HG02870 (cell line): ENCODE measurements around the gene FGD2.
A peak's percentile ranks its signal among the peaks of the same experiment; 100 is the strongest.

Experiments
- ATAC-seq: cut with Tn5 transposase; IDR thresholded peaks from one replicate; pipeline ENCODE4 v1.9.1; 2021; ENCODE audit warnings: mild to moderate bottlenecking, moderate library complexity; ENCODE audit not compliant: unreplicated experiment

FGD2 gene

DNA sequence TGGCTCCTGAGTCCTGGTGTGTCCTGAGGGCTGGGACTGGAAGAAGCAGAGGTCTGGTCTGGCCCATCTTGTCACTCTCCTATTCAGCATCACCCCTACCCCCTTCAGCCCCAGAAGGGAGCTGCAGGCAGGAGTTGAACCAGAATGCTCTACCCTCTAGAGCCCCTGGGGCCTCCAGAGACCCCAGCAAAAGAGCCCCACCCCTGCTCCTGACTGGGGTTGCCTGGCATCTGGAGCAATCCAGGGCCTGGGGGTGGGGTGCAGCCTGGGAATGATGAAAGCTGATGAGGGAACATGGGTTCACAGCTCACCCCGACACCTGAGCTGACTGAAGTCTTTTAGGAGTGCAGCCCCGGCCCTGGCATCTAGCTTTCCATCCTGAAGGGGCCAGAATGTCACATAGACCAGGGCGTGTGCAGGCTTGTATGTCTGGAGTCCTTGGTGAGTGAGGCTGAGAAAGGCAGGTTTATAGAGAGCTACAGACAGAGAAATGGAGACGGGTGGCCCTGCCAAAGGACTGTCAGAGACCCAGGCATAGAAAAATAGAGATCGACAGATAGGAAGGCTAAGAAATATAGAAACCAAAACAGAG is 12.2 kb downstream of the FGD2 start:
- no peak for ATAC-seq

GRCh38 chr6:37018198-37019064 is 13.0 kb downstream of the FGD2 start:
- peak; percentile 89 for ATAC-seq

DNA sequence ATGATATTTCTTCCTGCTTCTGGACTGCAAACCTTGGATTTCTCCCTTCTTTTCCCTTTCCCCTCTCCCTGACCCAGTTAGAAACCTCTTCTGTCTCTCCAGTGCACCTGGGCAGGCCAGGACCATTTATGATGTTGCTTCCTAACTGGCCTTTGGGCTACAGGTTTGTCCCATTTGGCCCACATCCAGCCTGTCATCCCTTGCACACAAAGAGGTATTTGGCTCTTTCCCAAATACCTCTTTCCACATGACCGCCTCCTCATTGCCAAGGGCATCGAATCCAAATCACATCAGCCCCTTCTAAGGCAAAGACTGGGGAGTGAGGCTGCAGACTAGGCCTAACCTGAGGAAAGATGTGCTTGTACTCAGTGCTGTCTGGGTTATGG is 13.6 kb downstream of the FGD2 start:
- ATAC-seq = no peak

GRCh38 chr6:37020381-37020780 is 14.9 kb downstream of the FGD2 start:
- ATAC-seq = no peak

DNA sequence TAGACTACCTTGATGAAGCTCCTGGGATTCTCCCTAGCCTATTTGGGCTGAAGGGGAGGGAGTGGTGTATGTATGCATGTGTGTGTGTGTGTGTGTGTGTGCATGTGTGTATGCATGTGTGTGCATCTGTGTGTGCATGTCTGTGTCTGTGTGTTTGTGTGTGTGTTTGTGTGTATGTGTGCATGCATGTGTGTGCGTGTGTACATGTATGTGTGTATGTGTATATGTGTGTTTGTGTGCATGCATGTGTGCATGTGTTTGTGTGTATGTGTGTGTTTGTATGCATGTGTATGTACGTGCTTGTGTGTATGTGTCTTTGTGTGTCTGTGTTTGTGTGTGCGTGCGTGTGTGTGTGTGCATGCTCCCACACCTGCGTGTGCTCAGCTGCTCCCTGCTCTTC is 15.4 kb downstream of the FGD2 start:
- no peak for ATAC-seq

GRCh38 chr6:37021356-37022129 is 16.1 kb downstream of the FGD2 start:
- no peak for ATAC-seq

- ATAC-seq = no peak
Observed at GRCh38 chr6:37022135-37022863, 16.8 kb downstream of the FGD2 start.

GRCh38 chr6:37024656-37025337 is 19.3 kb downstream of the FGD2 start:
- ATAC-seq = no peak

GRCh38 chr6:37025621-37026466 is 20.4 kb downstream of the FGD2 start:
- ATAC-seq = no peak

- ATAC-seq = no peak
Observed at GRCh38 chr6:37027036-37027720, 21.7 kb downstream of the FGD2 start.

- ATAC-seq = no peak
Observed at GRCh38 chr6:37027811-37028469, 22.5 kb downstream of the FGD2 start.

- ATAC-seq = no peak
Observed at GRCh38 chr6:37029249-37029971, 24.0 kb downstream of the FGD2 start.

DNA sequence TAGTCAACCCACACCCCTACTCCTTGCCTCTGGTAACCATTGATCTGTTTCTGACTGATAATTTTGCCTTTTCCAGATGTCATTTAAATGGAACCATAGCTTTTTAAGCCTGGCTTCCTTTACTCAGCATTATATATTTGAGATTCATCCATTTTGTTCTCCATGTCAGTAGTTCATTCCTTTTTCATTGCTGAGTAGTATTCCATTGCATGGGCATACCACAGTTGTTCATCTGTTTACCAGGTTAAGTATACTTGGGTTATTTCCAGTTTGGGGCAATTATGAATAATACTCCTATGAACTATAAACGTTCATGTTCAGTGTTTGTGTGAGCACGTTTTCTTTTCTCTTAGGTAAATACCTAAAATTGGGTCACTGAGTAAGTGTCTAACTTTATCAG is 25.1 kb downstream of the FGD2 start:
- no peak for ATAC-seq

DNA sequence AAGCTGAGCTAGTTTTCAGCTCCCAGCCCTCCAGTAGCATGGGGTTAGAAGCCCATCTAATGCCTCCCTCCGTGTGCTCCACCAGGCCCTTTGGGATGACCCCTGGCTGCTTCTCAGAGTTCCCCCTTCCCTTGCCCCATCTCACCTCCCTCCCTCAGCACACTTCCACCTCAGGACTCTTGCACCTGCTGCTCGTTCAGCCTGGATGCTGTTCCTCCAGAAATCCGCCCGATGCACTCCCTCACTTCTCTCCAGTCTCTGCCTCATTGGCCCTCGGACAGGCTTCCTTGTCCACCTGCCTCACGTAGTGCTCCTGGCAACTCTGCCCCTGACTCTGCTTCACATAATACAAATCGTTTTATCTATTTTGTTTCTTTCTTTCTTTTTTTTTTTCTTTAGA is 26.8 kb downstream of the FGD2 start:
- ATAC-seq = no peak

DNA sequence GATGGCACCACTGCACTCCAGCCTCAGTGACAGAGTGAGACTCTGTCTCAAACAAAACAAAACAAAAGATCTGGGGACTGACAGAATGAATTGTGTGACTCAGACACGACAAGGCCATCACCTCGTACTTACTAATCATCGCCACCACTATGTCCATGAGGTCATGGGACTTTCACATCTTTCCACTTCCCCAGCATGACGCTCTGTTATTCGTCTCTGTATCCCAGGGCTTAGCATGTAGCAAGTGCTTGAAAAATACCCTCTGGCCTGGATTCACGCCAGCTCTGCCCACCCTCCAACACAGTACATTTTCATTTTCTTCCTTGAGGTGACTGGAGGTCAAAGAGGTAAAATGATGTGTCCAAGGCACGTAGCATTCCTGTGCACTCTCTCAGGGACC is 27.8 kb downstream of the FGD2 start:
- no peak for ATAC-seq

DNA sequence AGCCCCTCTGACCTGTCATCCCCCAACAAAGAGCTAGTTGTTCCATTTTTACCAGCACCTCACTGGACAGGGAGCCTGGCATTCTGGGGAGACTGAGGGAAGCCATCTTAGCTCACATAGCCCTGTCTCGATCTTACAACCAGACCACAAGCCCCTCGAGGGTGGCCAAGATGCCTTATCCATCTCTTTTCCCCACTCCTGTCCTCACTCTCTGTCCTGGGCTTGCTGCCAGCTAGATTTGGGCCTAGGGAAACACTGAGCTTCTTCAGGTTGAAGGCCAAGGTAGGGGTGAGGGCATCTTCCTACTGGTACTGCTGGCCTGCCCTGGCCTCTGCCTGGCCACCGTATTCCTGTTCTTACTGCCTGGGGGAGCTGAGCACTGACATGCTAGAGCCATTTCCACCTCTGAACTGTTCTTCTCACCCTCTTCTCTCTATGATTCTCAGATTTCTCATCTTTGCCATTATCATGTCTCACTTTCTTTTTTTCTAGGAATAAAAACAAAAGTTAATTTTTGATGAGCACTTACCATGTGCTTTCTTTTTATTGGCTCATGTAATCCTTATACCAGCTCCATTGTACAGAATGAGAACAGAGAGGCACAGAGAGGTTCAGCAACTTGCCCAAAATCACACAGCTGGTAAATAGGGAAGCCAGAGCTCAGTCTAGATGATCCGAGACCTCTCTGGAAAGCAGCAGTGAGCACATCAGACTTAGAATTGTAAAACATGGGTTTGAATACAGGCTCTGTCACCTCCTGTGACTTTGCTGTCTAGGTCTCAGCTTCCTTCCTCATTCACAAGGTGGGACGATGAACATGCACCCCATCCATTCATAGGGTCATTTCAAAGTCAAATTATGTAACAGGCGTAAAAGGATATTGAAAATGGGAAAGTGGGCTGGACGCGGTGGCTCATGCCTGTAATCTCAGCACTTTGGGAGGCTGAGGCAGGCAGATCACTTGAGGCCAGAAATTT is 28.7 kb downstream of the FGD2 start:
- ATAC-seq = no peak

- no peak for ATAC-seq
Observed at GRCh38 chr6:37036146-37036545, 30.7 kb downstream of the FGD2 start.
